Measurements from ENCODE around the gene SLPI.

Gene SLPI

DNA sequence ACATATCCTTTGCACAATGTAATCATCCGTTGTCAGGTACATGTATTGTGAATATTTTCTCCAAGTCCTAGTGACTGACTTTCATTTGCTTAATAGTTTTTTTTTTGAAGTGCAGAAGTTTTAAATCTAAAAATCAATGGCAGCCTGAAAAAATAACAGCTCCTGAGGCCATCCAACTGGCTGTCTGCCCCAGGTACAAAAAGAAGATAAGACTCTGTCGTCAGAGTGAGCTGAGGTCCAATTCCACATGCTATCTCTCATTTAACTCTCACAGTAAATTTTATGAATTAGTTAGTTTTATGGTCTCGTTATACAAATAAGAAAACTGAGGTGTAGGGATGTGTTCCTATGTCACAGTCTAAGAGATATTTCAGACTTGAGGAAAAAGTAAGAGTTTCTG is 21.0 kb upstream of the SLPI start:
- no peak for DNase-seq (ENCODE audit: low read depth in 2 of 2)

DNA sequence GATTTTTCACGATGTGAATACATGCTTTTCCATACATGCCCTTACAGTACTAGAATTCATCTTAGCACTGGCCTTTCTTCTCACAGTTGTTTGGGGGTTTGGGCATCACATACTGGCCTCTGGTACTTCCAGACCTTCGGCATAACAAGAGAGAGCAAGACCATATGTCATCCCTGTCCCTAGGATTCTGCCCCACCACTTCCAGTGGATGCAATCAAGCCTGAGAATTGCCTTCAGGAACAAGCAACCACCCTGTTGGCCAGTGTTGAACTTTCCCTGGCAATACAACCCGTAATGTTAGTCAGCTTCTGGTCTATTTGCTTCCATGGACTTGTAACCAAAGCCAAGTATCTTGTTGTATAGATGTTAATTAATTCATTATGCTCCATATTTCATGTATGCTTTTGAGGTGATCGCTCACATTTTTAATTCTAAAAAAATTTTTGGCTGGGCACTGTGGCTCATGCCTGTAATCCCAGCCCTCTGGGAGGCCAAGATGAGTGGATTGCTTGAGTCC is 15.4 kb upstream of the SLPI start:
- DNase-seq (ENCODE audit: low read depth in 2 of 2) = no peak

DNA sequence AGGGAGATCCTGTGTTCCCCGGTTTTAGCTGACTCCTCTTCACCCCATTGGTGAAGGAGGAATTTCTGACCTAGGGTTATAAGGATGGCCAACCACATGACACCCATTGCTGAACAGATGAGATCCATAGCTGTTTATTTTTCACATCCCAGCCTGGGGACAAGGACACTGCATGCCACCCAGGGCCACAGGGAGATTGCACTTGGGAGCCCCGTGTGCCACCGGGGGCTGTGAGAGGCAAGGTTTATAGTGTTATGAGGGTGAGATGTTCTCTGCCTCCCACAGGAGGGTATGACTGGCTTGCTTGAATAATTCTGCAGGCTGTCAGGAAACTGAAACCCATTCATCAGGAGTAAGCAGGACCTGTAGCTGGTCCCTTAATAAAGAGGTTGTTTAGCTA is 14.7 kb upstream of the SLPI start:
- DNase-seq (ENCODE audit: low read depth in 2 of 2) = no peak

DNA sequence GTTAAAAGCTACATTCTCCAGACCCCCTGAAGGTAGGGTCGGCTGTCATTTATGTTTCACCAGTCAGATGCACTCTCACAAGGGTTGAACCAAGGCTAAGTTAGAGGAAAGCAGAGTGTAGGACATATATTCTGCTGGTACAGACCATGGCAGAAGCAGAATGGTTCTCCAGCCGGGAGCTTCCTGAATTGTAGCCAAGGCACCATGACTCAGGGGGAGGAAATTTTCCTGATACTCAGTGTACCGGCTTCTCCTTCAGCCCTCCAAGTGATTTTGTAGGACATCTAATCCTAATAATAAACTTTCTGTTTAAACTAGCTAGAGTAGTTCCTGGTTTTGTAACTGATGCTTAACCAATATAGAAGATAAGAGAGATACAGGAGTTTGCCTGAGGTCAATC is 14.2 kb upstream of the SLPI start:
- DNase-seq (ENCODE audit: low read depth in 2 of 2) = no peak

DNA sequence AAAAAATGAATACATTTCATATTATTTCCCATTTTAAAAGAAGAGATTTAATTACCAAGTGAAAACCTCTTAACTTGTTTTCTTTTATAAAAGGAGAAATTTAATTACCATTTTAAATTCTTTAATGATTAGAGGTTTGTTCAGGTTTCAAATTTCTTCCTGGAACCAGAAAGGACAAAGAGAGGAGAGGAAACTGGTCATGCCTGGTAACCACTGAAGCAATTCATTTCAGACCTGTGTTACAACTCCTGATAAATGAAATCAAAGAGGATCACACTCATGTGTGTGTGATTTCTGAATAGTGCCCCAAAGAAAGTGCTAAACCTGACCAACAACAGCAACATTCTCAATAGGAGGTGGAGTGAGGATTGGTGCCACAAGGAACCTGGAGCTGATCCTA is 12.6 kb upstream of the SLPI start:
- DNase-seq (ENCODE audit: low read depth in 2 of 2) = no peak

DNA sequence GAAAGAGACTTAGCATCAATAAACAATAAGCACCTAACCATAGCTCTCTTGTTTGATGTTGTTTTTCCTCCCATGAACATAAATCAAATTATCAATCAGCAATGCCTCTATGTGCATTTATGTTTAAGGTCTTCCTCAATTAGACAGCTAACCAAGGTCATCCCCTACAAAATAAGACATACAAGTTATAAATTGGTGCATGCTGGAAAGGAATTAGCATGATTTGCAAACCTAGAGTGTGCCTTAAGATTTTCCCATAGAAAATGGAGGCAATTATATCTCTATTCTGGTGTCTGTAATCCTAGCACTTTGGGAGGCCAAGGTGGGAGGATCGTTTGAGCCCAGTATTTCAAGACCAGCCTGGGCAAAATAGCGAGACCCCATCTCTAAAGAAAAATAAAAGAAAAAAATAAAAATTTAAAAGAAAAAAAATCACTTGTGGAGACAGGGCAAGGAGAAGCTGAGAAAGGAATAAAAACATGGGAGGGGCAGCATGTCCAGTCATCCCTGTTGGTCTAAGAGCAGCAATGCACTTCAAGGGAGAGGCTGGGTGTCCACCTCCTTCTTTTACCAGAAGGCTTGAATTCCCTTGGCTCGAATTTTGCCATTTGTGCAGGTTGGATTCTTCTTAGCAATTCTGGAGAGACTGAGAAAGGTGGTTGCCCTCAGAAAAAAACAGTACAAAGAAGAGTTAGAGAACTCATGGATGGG is 9.3 kb upstream of the SLPI start:
- DNase-seq (ENCODE audit: low read depth in 2 of 2) = no peak

DNA sequence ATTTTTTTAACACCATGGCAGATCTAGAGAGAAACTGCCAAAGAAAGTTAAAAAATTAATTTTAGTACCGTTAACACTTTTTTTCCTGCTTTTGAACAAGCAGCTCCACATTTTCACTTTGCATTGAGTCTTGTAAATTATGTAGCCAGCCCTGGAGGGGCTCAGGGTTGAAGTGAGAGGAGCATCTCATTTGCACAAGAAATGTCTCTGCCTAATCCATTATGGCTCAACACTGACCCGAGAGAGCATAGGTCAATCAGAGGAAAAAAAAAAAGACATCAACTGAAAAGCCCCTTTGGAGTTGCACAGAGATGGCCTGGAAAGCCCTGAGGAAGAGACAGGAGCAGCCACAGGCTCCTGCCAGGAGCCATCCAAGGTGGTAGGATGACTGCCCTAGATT is 4.3 kb upstream of the SLPI start:
- no peak for DNase-seq (ENCODE audit: low read depth in 2 of 2)

DNA sequence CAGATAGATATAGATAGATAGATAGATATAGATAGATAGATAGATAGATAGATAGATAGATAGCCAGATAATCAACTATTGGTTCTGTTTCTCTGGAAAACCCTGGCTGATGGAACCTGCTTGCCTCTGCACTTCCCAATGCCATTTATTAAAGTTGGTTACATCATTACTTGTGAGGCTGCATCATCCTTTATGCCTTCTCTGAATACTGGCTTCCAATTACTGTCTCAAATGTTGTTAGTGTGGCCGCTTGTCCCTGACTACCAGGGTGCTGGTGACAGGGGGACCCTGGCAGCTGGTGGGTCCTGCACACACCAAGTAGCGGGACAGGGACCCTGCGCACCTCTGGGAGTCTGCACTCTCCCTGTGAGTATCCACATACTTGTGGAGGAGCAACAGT is 3.9 kb upstream of the SLPI start:
- no peak for DNase-seq (ENCODE audit: low read depth in 2 of 2)

DNA sequence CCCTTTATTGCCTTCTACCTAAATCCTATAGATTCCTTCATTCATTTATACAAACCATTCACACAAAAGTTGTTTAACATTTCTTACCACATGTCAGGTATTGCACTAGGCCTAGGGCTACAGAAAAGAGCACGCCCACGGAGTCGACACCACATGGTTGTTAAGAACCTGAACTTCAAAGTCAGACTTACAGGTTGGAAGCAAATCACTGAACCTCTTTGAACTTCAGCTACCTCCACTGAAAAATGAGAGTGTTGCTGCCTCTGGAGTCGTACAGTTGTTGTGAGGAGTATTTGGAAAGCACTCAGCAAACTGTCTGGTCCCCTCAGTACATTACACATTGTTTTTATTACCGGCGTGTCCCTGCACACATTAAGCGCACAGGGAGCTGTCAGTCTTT is 3.3 kb upstream of the SLPI start:
- no peak for DNase-seq (ENCODE audit: low read depth in 2 of 2)

DNA sequence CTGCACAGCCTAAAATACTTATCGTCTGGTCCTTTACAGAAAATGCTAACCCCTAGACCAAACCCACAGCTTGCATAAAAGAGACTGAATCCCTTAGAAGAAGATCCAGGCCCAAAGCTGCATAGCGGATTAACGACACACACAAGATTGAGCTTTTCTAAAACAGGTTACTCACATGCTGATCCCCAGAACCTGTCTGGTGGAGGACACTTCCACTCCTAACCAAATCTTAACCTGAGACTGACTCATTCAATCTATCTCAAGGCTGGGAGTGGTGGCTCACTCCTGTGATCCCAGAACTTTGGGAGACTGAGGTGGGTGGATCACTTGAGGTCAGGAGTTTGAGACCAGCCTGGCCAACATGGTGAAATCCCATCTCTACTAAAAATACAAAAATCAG is 2.8 kb upstream of the SLPI start:
- no peak for DNase-seq (ENCODE audit: low read depth in 2 of 2)

DNA sequence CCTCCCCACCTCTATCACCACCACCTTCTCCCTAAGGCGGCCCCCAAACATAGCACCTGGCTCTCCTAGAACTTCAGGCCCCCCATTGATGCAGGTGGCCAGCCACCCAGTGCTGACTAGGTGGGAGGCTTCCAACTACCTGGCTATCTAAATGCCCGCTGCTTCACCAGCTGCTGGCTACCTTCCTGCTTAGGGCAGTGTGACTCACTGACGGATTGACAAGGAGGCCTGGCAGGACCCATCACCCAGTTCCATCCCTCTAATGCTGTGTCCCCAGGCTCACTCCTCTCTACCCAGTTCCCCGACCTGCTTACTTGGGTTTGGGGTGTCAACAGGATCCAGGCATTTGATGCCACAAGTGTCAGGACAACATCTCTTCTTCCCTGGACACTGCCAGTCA is 1.1 kb downstream of the SLPI start:
- DNase-seq (ENCODE audit: low read depth in 2 of 2) = no peak

DNA sequence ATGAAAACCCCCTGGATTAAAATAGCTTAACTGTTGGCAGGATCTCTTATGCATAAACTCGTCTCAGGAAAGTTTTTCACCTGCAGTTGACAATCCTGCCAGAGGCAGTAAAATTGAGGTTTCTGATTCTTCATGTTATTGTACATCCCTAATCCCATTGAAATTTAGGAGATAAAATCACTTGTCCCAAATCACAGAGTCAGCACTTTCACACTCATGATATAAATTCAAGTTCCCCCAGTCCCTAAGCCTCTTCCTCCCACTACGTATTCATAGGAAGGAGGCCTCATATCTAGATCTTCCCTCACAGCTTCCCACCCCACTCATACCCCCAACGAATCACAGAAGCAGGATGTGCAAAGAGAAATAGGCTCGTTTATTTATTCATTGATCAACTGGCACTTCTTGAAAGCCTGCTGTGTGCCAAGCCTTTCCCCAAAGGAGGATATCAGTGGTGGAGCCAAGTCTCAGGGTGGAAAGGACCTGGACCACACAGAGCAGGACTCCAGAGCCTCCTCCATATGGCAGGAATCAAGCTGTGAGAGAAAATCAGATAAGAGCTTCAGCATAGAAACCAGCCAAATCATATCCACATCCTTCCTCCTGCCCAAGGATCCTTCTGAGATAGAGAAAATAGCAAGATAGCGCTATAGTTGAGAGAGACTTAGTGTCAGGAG is 2.3 kb downstream of the SLPI start:
- DNase-seq (ENCODE audit: low read depth in 2 of 2) = no peak

DNA sequence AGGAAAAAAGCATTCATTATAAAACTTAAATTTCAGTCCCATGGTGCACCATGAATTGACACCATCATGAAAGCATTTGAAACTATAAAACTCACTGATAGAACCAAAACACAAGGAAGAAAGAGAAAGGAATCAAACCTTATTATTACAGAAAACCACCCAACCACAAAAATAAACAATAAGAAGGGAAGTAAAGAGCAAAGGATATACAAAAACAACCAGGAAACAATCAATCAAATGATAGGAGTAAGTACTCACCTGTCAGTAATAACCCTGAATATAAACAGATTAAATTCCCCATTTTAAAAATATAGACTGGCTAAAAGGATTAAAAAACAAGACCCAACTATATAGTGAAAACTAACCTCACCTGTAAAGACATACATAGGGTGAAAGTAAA is 5.8 kb downstream of the SLPI start:
- DNase-seq (ENCODE audit: low read depth in 2 of 2) = no peak

DNA sequence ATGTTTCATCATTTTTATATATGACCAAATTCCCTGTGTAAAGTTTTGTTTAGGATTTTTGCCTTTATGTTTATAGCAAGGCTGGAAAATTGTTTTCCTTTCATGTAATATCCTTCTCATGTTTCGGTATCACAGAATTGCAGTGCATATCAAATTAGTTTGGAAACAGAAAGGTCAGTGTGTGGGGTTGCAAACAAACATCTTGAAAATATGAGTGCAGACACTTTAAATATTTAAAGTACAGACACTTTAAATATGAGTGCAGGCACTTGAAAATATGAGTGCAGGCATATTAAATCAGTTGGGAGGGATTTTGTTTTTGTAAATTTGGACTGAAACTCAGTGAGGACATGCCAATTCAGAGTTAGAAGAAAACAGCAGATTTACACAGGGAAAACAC is 6.5 kb downstream of the SLPI start:
- DNase-seq (ENCODE audit: low read depth in 2 of 2) = no peak

DNA sequence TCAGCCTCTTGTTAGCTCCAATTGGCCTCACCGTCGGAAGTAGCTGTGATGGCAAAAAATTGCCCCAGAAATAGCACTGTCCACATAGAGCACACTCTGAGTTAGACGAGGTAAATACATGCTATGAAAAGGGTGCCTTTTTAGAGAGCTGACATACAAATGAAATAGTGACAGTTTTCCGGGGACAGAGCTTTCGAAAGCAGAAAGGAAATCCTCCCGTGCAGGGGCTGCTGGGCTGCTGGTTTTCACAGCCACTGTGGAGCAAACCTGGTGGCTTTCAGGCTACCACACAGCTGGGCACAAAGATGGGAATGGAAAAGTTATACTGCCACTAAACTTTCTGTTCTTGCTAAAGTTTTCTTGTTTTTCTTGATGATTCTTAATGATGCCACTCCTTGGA is 8.3 kb downstream of the SLPI start:
- DNase-seq (ENCODE audit: low read depth in 2 of 2) = no peak

DNA sequence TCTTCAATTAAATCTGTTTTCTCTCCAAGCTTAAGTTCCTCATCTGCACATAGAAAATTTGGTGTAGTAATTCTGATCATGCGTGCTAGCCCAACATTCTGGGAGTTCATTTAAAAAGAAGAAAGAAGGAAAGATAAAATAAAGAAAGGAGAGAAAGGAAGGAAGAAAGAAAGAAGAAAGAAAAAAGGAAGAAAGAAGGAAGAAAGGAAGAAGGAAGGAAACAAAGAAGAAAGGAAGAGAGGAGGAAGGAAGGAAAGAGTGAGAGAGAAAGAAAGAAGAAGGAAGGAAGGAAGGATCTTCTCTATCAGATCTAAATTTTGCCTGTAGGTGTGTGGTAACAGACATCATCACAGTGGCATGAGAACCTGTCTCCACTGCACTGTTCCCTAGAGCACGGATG is 16.2 kb downstream of the SLPI start:
- DNase-seq (ENCODE audit: low read depth in 2 of 2) = no peak

DNA sequence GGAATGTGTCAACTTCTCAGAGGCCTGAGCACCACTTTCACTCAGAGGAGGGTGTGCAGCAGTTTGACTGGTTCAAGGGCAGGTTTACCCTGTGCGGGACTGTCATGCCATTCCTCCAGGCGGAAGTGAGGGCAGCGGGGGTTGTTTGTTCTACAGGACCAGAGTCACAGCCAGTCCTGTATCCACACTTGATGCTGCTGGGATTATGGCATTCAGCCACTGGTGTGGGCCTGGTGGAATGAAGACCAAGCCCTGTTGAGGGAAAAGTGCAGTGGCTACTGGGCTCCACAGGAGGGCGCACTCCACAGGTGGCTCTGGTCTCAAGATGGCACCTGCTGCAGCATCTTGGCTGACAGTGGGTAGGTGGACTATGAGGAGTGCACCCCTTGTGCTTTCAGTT is 18.4 kb downstream of the SLPI start:
- DNase-seq (ENCODE audit: low read depth in 2 of 2) = no peak

DNA sequence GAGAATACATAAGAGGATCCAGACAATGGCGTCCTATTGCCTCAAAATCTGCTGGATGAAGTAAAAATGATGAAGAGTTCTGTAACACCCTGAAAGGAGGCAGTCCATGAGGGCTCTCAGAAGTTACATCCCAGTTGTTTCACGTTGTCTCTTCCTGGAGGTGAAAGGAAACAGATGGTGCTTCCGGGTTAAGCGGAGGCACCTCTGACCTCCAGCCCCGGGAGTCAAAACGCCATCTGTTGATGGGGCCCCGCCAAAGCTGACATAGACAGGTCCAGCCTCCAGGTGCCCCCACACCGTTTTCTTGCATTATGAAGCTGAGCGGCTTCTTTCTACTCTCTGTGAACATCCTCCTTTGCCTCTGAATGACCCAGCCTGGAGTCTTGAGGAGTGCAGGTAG is 23.7 kb downstream of the SLPI start:
- no peak for DNase-seq (ENCODE audit: low read depth in 2 of 2)

DNA sequence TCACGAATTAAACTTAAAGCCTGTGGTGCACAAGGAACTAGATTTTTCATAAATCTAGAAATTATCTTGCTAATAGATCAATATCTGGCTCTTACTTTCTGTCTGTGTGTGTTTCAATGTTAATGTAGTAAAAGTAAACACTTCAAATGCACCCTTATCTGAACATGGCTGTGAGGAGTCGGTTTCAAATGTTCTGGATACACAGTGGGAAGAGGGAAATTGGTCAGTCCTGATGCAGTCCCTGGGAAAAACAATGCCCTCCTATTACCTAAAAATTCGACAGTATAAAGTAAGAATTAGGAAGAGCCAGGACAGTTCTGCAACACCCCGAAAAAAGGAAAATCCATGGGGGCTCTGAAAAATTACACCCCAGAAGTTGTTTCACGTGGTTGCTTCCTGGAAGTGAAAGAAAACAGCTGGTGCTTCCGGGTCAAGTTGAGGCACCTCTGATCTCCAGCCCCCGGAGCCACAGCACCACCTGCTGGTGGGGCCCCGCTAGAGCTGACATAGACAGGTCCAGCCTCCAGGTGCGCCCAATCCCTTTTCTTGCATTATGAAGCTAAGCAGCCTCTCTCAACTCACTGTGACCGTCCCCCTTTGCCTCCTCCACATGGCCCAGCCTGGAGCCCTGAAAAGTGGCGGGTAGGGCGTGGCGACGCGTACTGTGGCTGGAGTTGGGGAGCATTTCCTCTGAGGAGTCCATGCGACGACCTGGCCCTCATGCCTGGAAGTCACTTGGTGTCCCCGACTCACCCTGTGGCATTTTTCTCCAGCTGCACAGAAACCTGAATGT is 24.9 kb downstream of the SLPI start:
- DNase-seq (ENCODE audit: low read depth in 2 of 2) = peak; percentile 38 to 49

DNA sequence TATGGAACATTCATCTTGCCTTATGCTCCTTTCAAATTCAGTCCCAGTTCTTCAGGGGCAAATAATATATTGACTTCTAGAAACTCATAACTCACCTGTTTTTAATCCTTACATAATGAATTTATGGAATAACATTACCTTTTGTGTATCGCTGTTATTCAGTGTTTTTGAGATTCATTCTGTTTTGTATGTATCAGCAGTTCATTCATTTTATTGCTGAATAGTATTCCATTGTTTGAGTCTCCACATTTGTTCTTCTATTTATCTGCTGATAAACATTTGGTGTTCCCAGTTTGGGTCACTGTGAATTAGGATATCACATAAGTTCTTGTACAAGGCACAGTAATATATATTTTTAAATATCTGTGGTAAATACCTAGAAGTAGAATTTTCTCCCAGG is 28.1 kb downstream of the SLPI start:
- no peak for DNase-seq (ENCODE audit: low read depth in 2 of 2)

DNA sequence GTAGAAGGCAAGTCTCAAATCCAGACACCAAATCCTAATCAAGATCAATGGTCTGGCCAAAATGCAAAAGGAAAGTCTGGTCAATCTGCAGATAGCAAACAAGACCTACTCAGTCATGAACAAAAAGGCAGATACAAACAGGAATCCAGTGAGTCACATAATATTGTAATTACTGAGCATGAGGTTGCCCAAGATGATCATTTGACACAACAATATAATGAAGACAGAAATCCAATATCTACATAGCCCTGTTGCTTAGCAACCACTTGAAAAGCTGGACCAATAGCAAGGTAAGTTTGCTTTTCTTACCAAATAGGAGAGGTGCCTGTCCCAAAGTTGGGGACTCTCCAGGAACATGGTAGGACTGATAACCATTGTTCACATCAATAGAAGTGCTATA is 31.2 kb downstream of the SLPI start:
- DNase-seq (ENCODE audit: low read depth in 2 of 2) = no peak

DNA sequence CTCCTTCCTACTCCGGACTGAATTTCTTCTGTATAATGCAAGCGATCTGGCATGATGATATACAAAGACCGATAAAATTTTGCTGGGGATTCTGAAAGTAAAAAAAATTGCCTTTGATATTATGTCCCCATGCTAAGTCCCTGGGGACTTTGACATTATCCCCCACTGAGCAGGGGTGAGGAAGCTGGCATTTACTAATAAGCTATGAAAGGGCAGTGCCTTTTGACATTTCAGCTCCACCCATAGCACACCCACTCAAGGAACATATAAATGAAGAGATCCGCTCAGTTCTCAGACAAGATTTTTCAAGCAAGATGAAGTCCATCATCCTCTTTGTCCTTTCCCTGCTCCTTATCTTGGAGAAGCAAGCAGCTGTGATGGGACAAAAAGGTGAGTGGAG is 33.3 kb downstream of the SLPI start, which contains the start of gene SEMG2:
Gene SEMG2 (plus strand): TSS at position 298 of the 400 bp plus-strand sequence. CDS start 17 bp downstream, at position 315.
- DNase-seq (ENCODE audit: low read depth in 2 of 2) = no peak

DNA sequence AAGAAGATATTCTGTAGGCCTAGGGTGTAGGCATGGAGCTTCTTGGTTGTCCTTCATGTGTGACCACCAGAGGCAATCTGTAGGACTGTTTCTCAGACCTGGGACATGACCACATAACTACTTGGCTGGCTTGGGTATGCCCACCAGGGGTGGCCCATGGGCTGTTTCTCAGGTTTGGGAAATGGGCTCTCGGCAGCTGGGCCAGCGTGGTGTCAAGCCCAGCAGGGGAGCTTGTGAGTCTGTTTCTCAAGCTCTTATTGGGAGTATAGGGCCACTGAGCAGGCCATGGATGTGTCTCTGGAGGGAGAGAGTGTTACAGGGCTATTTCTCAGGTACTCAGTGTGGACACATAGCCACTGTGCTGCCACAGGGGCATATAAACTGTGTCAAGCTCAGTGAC is 35.7 kb downstream of the SLPI start:
- no peak for DNase-seq (ENCODE audit: low read depth in 2 of 2)
